NK-92 (cell line): ENCODE data around the gene CCDC69.
"Not testable (repeated sequence)": the region's sequence is repeated elsewhere in the genome, so short reads cannot be mapped to it uniquely, and the experiment has no call there.

Source experiments
- DNase-seq: peaks from one replicate; lab custom pipeline; 2025; ENCODE audit not compliant: unreplicated experiment; lab: John Stamatoyannopoulos, UW

CCDC69 gene

GRCh38 chr5:151223447-151224264, at the start of gene CCDC69:
TSS of gene CCDC69 (minus strand) at chr5:151224092. CDS start at chr5:151223970, 122 bp downstream.
- DNase-seq = no peak

GRCh38 chr5:151271336-151271735, 47.4 kb upstream of the CCDC69 start:
- no peak for DNase-seq

GRCh38 chr5:151270599-151270998, 46.7 kb upstream of the CCDC69 start:
- DNase-seq = no peak

- DNase-seq = no peak
Observed at GRCh38 chr5:151267491-151268260, 43.8 kb upstream of the CCDC69 start.

- no peak for DNase-seq
Observed at GRCh38 chr5:151264113-151264512, 40.2 kb upstream of the CCDC69 start.

- DNase-seq = no peak
Observed at GRCh38 chr5:151262532-151262931, 38.6 kb upstream of the CCDC69 start.

GRCh38 chr5:151259931-151260330, 36.0 kb upstream of the CCDC69 start:
- DNase-seq = no peak

- no peak for DNase-seq
Observed at GRCh38 chr5:151258816-151259215, 34.9 kb upstream of the CCDC69 start.

GRCh38 chr5:151258201-151258611, 34.3 kb upstream of the CCDC69 start:
- DNase-seq = no peak

GRCh38 chr5:151257731-151258181, 33.9 kb upstream of the CCDC69 start:
- DNase-seq = no peak

- DNase-seq = no peak
Observed at GRCh38 chr5:151255621-151256286, 31.9 kb upstream of the CCDC69 start.

GRCh38 chr5:151254990-151255389, 31.1 kb upstream of the CCDC69 start:
- DNase-seq = not testable (repeated sequence)

- DNase-seq = no peak
Observed at GRCh38 chr5:151254556-151254955, 30.7 kb upstream of the CCDC69 start.

GRCh38 chr5:151253605-151253950, 29.7 kb upstream of the CCDC69 start:
- no peak for DNase-seq

- DNase-seq = peak; percentile 88
Observed at GRCh38 chr5:151252762-151253604, 29.1 kb upstream of the CCDC69 start, which contains the start of gene GM2A. TSS of gene GM2A (plus strand) at chr5:151253185. CDS start at chr5:151253217, 32 bp downstream.

- DNase-seq = no peak
Observed at GRCh38 chr5:151251621-151252020, 27.7 kb upstream of the CCDC69 start.

- DNase-seq = no peak
Observed at GRCh38 chr5:151251001-151251551, 27.2 kb upstream of the CCDC69 start.

- no peak for DNase-seq
Observed at GRCh38 chr5:151250346-151251000, 26.6 kb upstream of the CCDC69 start.

- no peak for DNase-seq
Observed at GRCh38 chr5:151249281-151249680, 25.4 kb upstream of the CCDC69 start.

- DNase-seq = no peak
Observed at GRCh38 chr5:151248651-151249050, 24.8 kb upstream of the CCDC69 start.
